KG1 (cell line): Measurements from ENCODE around the gene TCF25.

Source experiments
- DNase-seq: peaks from one replicate; lab custom pipeline; 2025; lab: John Stamatoyannopoulos, UW

TCF25 gene

GRCh38 chr16:89946515-89946914 is 73.1 kb downstream of the TCF25 start:
- DNase-seq = no peak

GRCh38 chr16:89949121-89949742 is 75.8 kb downstream of the TCF25 start:
- no peak for DNase-seq

GRCh38 chr16:89949756-89950155 is 76.4 kb downstream of the TCF25 start:
- DNase-seq = no peak

- DNase-seq = no peak
Observed at GRCh38 chr16:89951509-89951908, 78.1 kb downstream of the TCF25 start.

GRCh38 chr16:89952049-89952448 is 78.7 kb downstream of the TCF25 start:
- no peak for DNase-seq

- DNase-seq = no peak
Observed at GRCh38 chr16:89952551-89952950, 79.2 kb downstream of the TCF25 start.

- DNase-seq = no peak
Observed at GRCh38 chr16:89953671-89954406, 80.4 kb downstream of the TCF25 start.

GRCh38 chr16:89954462-89954861 is 81.1 kb downstream of the TCF25 start:
- DNase-seq = no peak

- no peak for DNase-seq
Observed at GRCh38 chr16:89955001-89955685, 81.8 kb downstream of the TCF25 start.

- DNase-seq = no peak
Observed at GRCh38 chr16:89956505-89957215, 83.3 kb downstream of the TCF25 start.

GRCh38 chr16:89957216-89957785 is 83.9 kb downstream of the TCF25 start:
- no peak for DNase-seq

GRCh38 chr16:89958068-89958467 is 84.7 kb downstream of the TCF25 start:
- DNase-seq = no peak

- DNase-seq = no peak
Observed at GRCh38 chr16:89958596-89958995, 85.2 kb downstream of the TCF25 start.

GRCh38 chr16:89960966-89961365 is 87.6 kb downstream of the TCF25 start:
- DNase-seq = no peak
